AML-193 (cell line): Measurements from ENCODE around the gene SLC2A11.

ENCODE experiments used
- DNase-seq, 2 experiments: peaks; one replicate each; lab custom pipeline; 2025; lab: John Stamatoyannopoulos, UW

Gene SLC2A11

GRCh38 chr22:23832226-23833016 lies 25.3 kb upstream of the SLC2A11 start:
- no peak for DNase-seq

- DNase-seq, result no peak
These were observed 24.5 kb upstream of the SLC2A11 start for GRCh38 chr22:23833017-23833751.

- DNase-seq, result no peak
These were observed 23.8 kb upstream of the SLC2A11 start for GRCh38 chr22:23833911-23834317.

GRCh38 chr22:23834406-23834792 lies 23.3 kb upstream of the SLC2A11 start:
- DNase-seq, result no peak

- no peak for DNase-seq
These were observed 22.7 kb upstream of the SLC2A11 start for GRCh38 chr22:23834793-23835483.

- no peak for DNase-seq
These were observed 22.1 kb upstream of the SLC2A11 start for GRCh38 chr22:23835484-23836144.

GRCh38 chr22:23836281-23836680 lies 21.4 kb upstream of the SLC2A11 start:
- DNase-seq, result no peak

GRCh38 chr22:23836692-23837495 lies 20.8 kb upstream of the SLC2A11 start:
- DNase-seq, result no peak

- no peak for DNase-seq
These were observed 20.2 kb upstream of the SLC2A11 start for GRCh38 chr22:23837496-23837859.

- no peak for DNase-seq
These were observed 19.6 kb upstream of the SLC2A11 start for GRCh38 chr22:23837911-23838680.

- DNase-seq, result peak; percentile 84 to 87
These were observed 18.8 kb upstream of the SLC2A11 start, which contains the start of gene DERL3 for GRCh38 chr22:23838681-23839468. DERL3 (minus strand) TSS chr22:23839006; CDS start chr22:23838987, 19 bp downstream.

GRCh38 chr22:23840026-23840425 lies 17.6 kb upstream of the SLC2A11 start:
- DNase-seq, result no peak

- no peak for DNase-seq
These were observed 16.4 kb upstream of the SLC2A11 start for GRCh38 chr22:23841292-23841691.

GRCh38 chr22:23841736-23842445 lies 15.8 kb upstream of the SLC2A11 start:
- DNase-seq, result no peak

GRCh38 chr22:23842599-23842998 lies 15.1 kb upstream of the SLC2A11 start:
- no peak for DNase-seq

- no peak for DNase-seq
These were observed 12.9 kb upstream of the SLC2A11 start for GRCh38 chr22:23844739-23845202.

- DNase-seq, result no peak
These were observed 12.2 kb upstream of the SLC2A11 start for GRCh38 chr22:23845265-23846080.

- DNase-seq, result no peak
These were observed 11.6 kb upstream of the SLC2A11 start for GRCh38 chr22:23846081-23846469.
